OCI-LY1 (cell line): ENCODE measurements around the gene TRIM62.

Experiments used
- H2AFZ ChIP-seq: fragments of 200-600 bp; sonication (generic), shearing (Covaris generic); 2 replicates; pipeline ENCODE4 v1.6.0; 2014; ENCODE audit warnings: antibody characterized with exemption, mild to moderate bottlenecking, low read length
- H3F3A ChIP-seq: fragments of 200-600 bp; sonication (generic), shearing (Covaris generic); 2 replicates; pipeline ENCODE4 v1.6.0; 2014; ENCODE audit warnings: mild to moderate bottlenecking, antibody characterized with exemption, low read length, moderate library complexity; ENCODE audit not compliant: insufficient read depth
- H3K27ac ChIP-seq: fragments of 200-600 bp; sonication (generic); 2 replicates; pipeline ENCODE4 v1.5.1; 2014; ENCODE audit warnings: low read length, mixed run types, mild to moderate bottlenecking, low read depth; ENCODE audit not compliant: poor library complexity, severe bottlenecking
- H3K27me3 ChIP-seq: fragments of 200-600 bp; sonication (generic); 2 replicates; pipeline ENCODE4 v1.6.0; 2014; ENCODE audit warnings: antibody characterized with exemption, mild to moderate bottlenecking, low read length, moderate library complexity; ENCODE audit not compliant: insufficient read depth
- H3K36me3 ChIP-seq: fragments of 200-600 bp; sonication (generic); 2 replicates; pipeline ENCODE4 v1.6.1; 2014; ENCODE audit warnings: mild to moderate bottlenecking, antibody characterized with exemption, low read length, moderate library complexity, mixed read lengths; ENCODE audit not compliant: insufficient read depth
- H3K4me1 ChIP-seq: fragments of 200-600 bp; sonication (generic); 2 replicates; pipeline ENCODE4 v1.5.1; 2014; ENCODE audit warnings: mild to moderate bottlenecking, low read length, moderate library complexity; ENCODE audit not compliant: insufficient read depth, severe bottlenecking
- H3K4me2 ChIP-seq: fragments of 200-600 bp; sonication (generic), shearing (Covaris generic); 2 replicates; pipeline ENCODE4 v1.6.1; 2014; ENCODE audit warnings: low read length
- H3K4me3 ChIP-seq: fragments of 200-600 bp; sonication (generic); 2 replicates; pipeline ENCODE4 v1.5.1; 2014; ENCODE audit warnings: low read length, low read depth, mild to moderate bottlenecking, mixed read lengths; ENCODE audit not compliant: poor library complexity, severe bottlenecking
- H3K79me2 ChIP-seq: fragments of 200-600 bp; shearing (Covaris generic); 2 replicates; pipeline ENCODE4 v1.6.1; 2016; ENCODE audit warnings: mixed run types, low read length, mixed read lengths; ENCODE audit not compliant: insufficient read depth
- H3K9ac ChIP-seq: fragments of 200-600 bp; sonication (generic), shearing (Covaris generic); 2 replicates; pipeline ENCODE4 v1.6.1; 2014; ENCODE audit warnings: mild to moderate bottlenecking, low read length, mixed read lengths
- H3K9me2 ChIP-seq: fragments of 200-600 bp; sonication (generic), shearing (Covaris generic); 2 replicates; pipeline ENCODE4 v1.6.1; 2014; ENCODE audit warnings: low read depth, mild to moderate bottlenecking, low read length, mixed read lengths
- H3K9me3 ChIP-seq: fragments of 200-600 bp; shearing (Covaris generic); 2 replicates; pipeline ENCODE4 v1.6.1; 2014; ENCODE audit warnings: low read length, mixed read lengths
- H4K20me1 ChIP-seq: fragments of 200-600 bp; sonication (generic), shearing (Covaris generic); 2 replicates; pipeline ENCODE4 v1.6.0; 2016; ENCODE audit warnings: mild to moderate bottlenecking, low read length; ENCODE audit not compliant: insufficient read depth
- CTCF ChIP-seq: fragments of 200-600 bp; sonication (generic), shearing (Covaris generic); IDR thresholded peaks from 2 replicates; pipeline ENCODE4 v1.5.1; 2017; ENCODE audit warnings: mild to moderate bottlenecking, antibody characterized with exemption, low read length, moderate library complexity, mixed read lengths
- EZH2 ChIP-seq: fragments of 200-600 bp; sonication (generic), shearing (Covaris generic); IDR thresholded peaks from 2 replicates; pipeline ENCODE4 v1.8.0; 2017; ENCODE audit warnings: borderline replicate concordance, mixed run types, mild to moderate bottlenecking, antibody characterized with exemption, low read length, moderate library complexity, mixed read lengths

The TRIM62 gene

GRCh38 chr1:33147275-33147996, 34.4 kb downstream of the TRIM62 start:
- Histone ChIP-seq H3K9me2 (no peaks in the 10 kb centered on the region), H3K79me2 (no peaks in the 10 kb centered on the region), H3K4me3 (no peak overlapping the region), H3K4me1 (no peaks in the 10 kb centered on the region), H3K27ac (no peak overlapping the region), H2AFZ (no peak overlapping the region), H3K36me3 (no peaks in the 10 kb centered on the region), H4K20me1 (no peaks in the 10 kb centered on the region), H3K9ac (no peak overlapping the region), H3K27me3 (no peaks in the 10 kb centered on the region), H3K9me3 (no peaks in the 10 kb centered on the region), H3K4me2 (no peak overlapping the region), H3F3A (no peaks in the 10 kb centered on the region)
- TF ChIP-seq EZH2 = no peak
- no peak for TF ChIP-seq CTCF

DNA sequence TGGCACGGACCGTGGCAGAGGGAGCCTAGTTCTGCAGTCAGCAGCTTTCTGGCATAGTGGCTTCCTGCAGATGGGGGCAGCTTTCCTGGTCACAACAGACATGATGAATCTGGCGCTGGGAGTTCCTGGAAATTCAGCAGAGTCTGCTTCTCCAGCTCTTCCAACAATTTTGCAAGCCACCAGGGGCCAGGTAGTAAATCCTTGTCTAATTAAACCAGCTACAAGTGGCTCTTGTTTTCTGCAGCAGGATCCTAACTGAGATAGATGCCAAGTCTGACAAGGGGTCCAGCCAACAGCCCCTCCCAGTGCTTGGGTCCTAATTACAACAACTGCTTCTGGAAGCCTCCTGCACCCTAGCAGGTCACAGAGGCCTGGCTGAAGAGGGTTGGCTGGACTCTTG, 35.8 kb downstream of the TRIM62 start:
- no peaks in the 10 kb centered on the region for H3K27me3 ChIP-seq
- no peaks in the 10 kb centered on the region for H3K4me1 ChIP-seq
- H3K36me3 ChIP-seq = no peaks in the 10 kb centered on the region
- H3K4me2 ChIP-seq = no peak overlapping the region
- H3K9ac ChIP-seq = no peak overlapping the region
- no peak for TF ChIP-seq EZH2
- TF ChIP-seq CTCF = no peak
- no peaks in the 10 kb centered on the region for H3K9me2 ChIP-seq
- H3K9me3 ChIP-seq = no peaks in the 10 kb centered on the region
- H4K20me1 ChIP-seq = no peaks in the 10 kb centered on the region
- no peak overlapping the region for H2AFZ ChIP-seq
- H3F3A ChIP-seq = no peaks in the 10 kb centered on the region
- H3K4me3 ChIP-seq = no peak overlapping the region
- no peaks in the 10 kb centered on the region for H3K79me2 ChIP-seq
- no peak overlapping the region for H3K27ac ChIP-seq

- H3K4me2 ChIP-seq = no peak overlapping the region
- no peak overlapping the region for H3K4me3 ChIP-seq
- TF ChIP-seq CTCF = no peak
- TF ChIP-seq EZH2 = no peak
- no peaks in the 10 kb centered on the region for H3K36me3 ChIP-seq
- no peak overlapping the region for H3K9ac ChIP-seq
- no peaks in the 10 kb centered on the region for H3K9me3 ChIP-seq
- H3K9me2 ChIP-seq = no peaks in the 10 kb centered on the region
- H2AFZ ChIP-seq = no peak overlapping the region
- no peaks in the 10 kb centered on the region for H3F3A ChIP-seq
- H3K4me1 ChIP-seq = no peaks in the 10 kb centered on the region
- no peaks in the 10 kb centered on the region for H3K27me3 ChIP-seq
- no peaks in the 10 kb centered on the region for H3K79me2 ChIP-seq
- no peaks in the 10 kb centered on the region for H4K20me1 ChIP-seq
- H3K27ac ChIP-seq = no peak overlapping the region
Observed at GRCh38 chr1:33143698-33144097, 38.1 kb downstream of the TRIM62 start.
